ENCODE data around the gene JDP2. TPM values are rescaled to one million over a fixed set of nuclear protein-coding genes. Genes with fewer than 3 reads are reported as not detected.
A peak's percentile ranks its signal among the peaks of the same experiment; 100 is the strongest.
"Not testable (repeated sequence)": the region's sequence is repeated elsewhere in the genome, so short reads cannot be mapped to it uniquely, and the experiment has no call there.

Gene JDP2
- 13.6 TPM for polyA plus RNA-seq (2013, experiment 1 of 4)
- 15.3 TPM for polyA plus RNA-seq (2013, experiment 2 of 4)
- polyA plus RNA-seq (2013, experiment 3 of 4): 12.4 TPM
- 14.4 TPM for polyA plus RNA-seq (2013, experiment 4 of 4)

- H3K27ac ChIP-seq (ENCODE audit: insufficient read depth, low read depth, low read length, poor library complexity, severe bottlenecking): no peak within 1 kb of the TSS
- H3K9me3 ChIP-seq (ENCODE audit: control insufficient read depth, low read length): no peaks in the 10 kb centered on the region
- peak within 1 kb of the TSS; percentile 67 for H3K4me3 ChIP-seq (ENCODE audit: insufficient read depth, low read depth, low read length)
- peaks cover 39% of the 10 kb centered on the region for H3K27me3 ChIP-seq (ENCODE audit: control insufficient read depth, insufficient read depth, low read length, poor library complexity, severe bottlenecking)
- peaks cover 23% of the 10 kb centered on the region for H3K4me1 ChIP-seq (ENCODE audit: control insufficient read depth, insufficient read depth, low read length)
- no peaks in the 10 kb centered on the region for H3K36me3 ChIP-seq (ENCODE audit: control insufficient read depth, insufficient read depth, low read length)
- WGBS, 2 experiments: 1% methylated on average over 93 of the region's 93 CpGs
Observed at GRCh38 chr14:75427482-75428229, at the start of gene JDP2. Gene JDP2 (plus strand): TSS chr14:75428022. CDS start chr14:75437921, 9,899 bp downstream.

- Histone ChIP-seq H3K4me3 (ENCODE audit: insufficient read depth, low read depth, low read length) (no peak overlapping the region), H3K4me1 (ENCODE audit: control insufficient read depth, insufficient read depth, low read length) (peaks cover 21% of the 10 kb centered on the region)
Observed at GRCh38 chr14:75379246-75379929, 48.4 kb upstream of the JDP2 start.

GRCh38 chr14:75379930-75380270 lies 47.9 kb upstream of the JDP2 start:
- Histone ChIP-seq H3K4me1 (ENCODE audit: control insufficient read depth, insufficient read depth, low read length) (peaks cover 21% of the 10 kb centered on the region), H3K4me3 (ENCODE audit: insufficient read depth, low read depth, low read length) (no peak overlapping the region), H3K27ac (ENCODE audit: insufficient read depth, low read depth, low read length, poor library complexity, severe bottlenecking) (no peak overlapping the region), H3K9me3 (ENCODE audit: control insufficient read depth, low read length) (no peaks in the 10 kb centered on the region), H3K27me3 (ENCODE audit: control insufficient read depth, insufficient read depth, low read length, poor library complexity, severe bottlenecking) (no peaks in the 10 kb centered on the region), H3K36me3 (ENCODE audit: control insufficient read depth, insufficient read depth, low read length) (no peaks in the 10 kb centered on the region)
- WGBS, 2 experiments: 92 to 93% methylated on average over 1 of the region's 1 CpG

More at GRCh38 chr14:75379246-75379929, 48.4 kb upstream of the JDP2 start:
- Histone ChIP-seq H3K27ac (ENCODE audit: insufficient read depth, low read depth, low read length, poor library complexity, severe bottlenecking) (no peak overlapping the region), H3K36me3 (ENCODE audit: control insufficient read depth, insufficient read depth, low read length) (no peaks in the 10 kb centered on the region), H3K27me3 (ENCODE audit: control insufficient read depth, insufficient read depth, low read length, poor library complexity, severe bottlenecking) (no peaks in the 10 kb centered on the region), H3K9me3 (ENCODE audit: control insufficient read depth, low read length) (no peaks in the 10 kb centered on the region)
- WGBS, 2 experiments: 78 to 80% methylated on average over 4 of the region's 4 CpGs

DNA sequence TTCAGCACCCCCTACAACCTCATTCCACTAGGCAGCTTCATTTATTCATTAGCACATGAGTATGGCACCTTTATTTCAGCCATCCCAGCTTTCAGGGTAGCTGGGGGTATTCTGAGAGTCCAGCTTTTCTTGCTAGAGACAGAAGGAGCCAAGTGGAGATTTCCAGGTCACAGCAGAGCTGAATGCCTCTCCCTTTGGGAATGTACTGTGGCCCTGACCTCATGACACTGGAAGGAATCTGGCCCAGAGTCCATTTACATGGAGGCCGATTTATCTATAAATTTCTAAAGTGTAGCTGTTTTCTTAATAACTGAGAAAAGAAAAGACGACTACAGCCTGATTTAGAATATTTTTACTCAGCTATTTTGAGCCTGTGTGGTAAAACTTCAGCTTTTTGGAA lies 47.2 kb upstream of the JDP2 start:
- Histone ChIP-seq H3K36me3 (ENCODE audit: control insufficient read depth, insufficient read depth, low read length) (no peaks in the 10 kb centered on the region), H3K27ac (ENCODE audit: insufficient read depth, low read depth, low read length, poor library complexity, severe bottlenecking) (no peak overlapping the region), H3K27me3 (ENCODE audit: control insufficient read depth, insufficient read depth, low read length, poor library complexity, severe bottlenecking) (no peaks in the 10 kb centered on the region), H3K4me1 (ENCODE audit: control insufficient read depth, insufficient read depth, low read length) (peaks cover 21% of the 10 kb centered on the region), H3K9me3 (ENCODE audit: control insufficient read depth, low read length) (no peaks in the 10 kb centered on the region), H3K4me3 (ENCODE audit: insufficient read depth, low read depth, low read length) (no peak overlapping the region)
- 95 to 100% methylated on average over 2 of the region's 2 CpGs for WGBS, 2 experiments

DNA sequence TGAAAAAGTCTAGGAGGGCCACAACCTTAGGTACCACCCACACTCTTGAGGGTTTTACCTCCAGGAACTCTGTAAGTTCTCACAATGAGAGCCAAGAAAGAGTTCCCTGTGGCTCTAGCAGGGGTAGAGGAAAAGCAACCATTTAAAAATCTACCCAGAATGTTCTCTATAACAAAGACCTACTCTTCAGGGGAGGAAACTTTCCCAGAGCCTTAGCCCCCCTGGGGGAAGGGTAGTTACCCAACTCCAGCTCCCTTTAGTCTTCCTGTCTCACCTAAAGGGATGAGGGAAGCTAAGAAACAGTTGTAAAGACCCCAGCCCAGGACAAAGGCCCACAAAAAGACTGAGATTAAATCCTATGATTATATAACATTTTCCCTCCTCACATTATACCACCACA lies 46.2 kb upstream of the JDP2 start:
- Histone ChIP-seq H3K4me1 (ENCODE audit: control insufficient read depth, insufficient read depth, low read length) (peaks cover 21% of the 10 kb centered on the region), H3K4me3 (ENCODE audit: insufficient read depth, low read depth, low read length) (no peak overlapping the region), H3K36me3 (ENCODE audit: control insufficient read depth, insufficient read depth, low read length) (no peaks in the 10 kb centered on the region), H3K27ac (ENCODE audit: insufficient read depth, low read depth, low read length, poor library complexity, severe bottlenecking) (no peak overlapping the region), H3K9me3 (ENCODE audit: control insufficient read depth, low read length) (no peaks in the 10 kb centered on the region), H3K27me3 (ENCODE audit: control insufficient read depth, insufficient read depth, low read length, poor library complexity, severe bottlenecking) (no peaks in the 10 kb centered on the region)

DNA sequence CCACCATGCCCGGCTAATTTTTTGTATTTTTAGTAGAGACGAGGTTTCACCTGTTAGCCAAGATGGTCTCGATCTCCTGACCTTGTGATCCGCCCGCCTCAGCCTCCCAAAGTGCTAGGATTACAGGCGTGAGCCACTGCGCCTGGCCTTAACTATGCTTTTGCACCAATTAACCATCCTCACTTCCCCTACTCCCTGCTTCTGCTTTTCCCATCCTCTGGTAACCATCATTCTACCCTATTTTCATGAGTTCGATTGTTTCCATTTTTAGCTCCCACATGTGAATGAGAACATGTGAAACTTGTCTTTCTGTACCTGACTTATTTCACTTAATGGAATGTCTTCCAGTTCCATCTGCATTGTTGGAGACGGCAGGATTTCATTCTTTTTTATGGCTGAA lies 44.6 kb upstream of the JDP2 start:
- 93% methylated on average over 9 of the region's 9 CpGs for WGBS, 2 experiments
- H3K9me3 ChIP-seq (ENCODE audit: control insufficient read depth, low read length); H3K4me3 ChIP-seq (ENCODE audit: insufficient read depth, low read depth, low read length); H3K36me3 ChIP-seq (ENCODE audit: control insufficient read depth, insufficient read depth, low read length); H3K27ac ChIP-seq (ENCODE audit: insufficient read depth, low read depth, low read length, poor library complexity, severe bottlenecking); H3K27me3 ChIP-seq (ENCODE audit: control insufficient read depth, insufficient read depth, low read length, poor library complexity, severe bottlenecking): not testable (repeated sequence)
- H3K4me1 ChIP-seq (ENCODE audit: control insufficient read depth, insufficient read depth, low read length): peaks cover 21% of the 10 kb centered on the region

GRCh38 chr14:75383721-75384120 lies 44.1 kb upstream of the JDP2 start:
- no peak overlapping the region for H3K27ac ChIP-seq (ENCODE audit: insufficient read depth, low read depth, low read length, poor library complexity, severe bottlenecking)
- WGBS, 2 experiments: 70 to 82% methylated on average over 1 of the region's 1 CpG
- H3K27me3 ChIP-seq (ENCODE audit: control insufficient read depth, insufficient read depth, low read length, poor library complexity, severe bottlenecking): no peaks in the 10 kb centered on the region
- no peak overlapping the region for H3K4me3 ChIP-seq (ENCODE audit: insufficient read depth, low read depth, low read length)
- H3K36me3 ChIP-seq (ENCODE audit: control insufficient read depth, insufficient read depth, low read length): no peaks in the 10 kb centered on the region
- H3K4me1 ChIP-seq (ENCODE audit: control insufficient read depth, insufficient read depth, low read length): peaks cover 21% of the 10 kb centered on the region
- H3K9me3 ChIP-seq (ENCODE audit: control insufficient read depth, low read length): no peaks in the 10 kb centered on the region

DNA sequence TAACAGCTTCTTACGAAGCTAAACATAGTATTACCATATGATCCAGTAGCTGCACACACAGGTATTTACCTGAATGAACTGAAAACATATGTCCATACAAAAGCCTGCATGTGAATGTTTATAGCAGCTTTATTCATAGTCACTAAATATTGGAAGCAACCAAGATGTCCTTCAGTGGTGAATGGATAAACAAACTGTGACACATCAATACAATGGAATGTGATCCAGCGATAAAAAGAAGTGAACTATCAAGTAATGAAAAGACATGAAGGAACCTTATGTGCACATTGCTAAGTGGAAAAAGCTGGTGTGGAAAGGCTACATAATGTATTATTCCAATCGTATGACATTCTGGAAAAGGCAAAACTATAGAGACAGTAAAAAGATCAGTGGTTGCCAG lies 38.1 kb upstream of the JDP2 start:
- Histone ChIP-seq H3K4me3 (ENCODE audit: insufficient read depth, low read depth, low read length) (no peak overlapping the region), H3K36me3 (ENCODE audit: control insufficient read depth, insufficient read depth, low read length) (no peaks in the 10 kb centered on the region), H3K27ac (ENCODE audit: insufficient read depth, low read depth, low read length, poor library complexity, severe bottlenecking) (no peak overlapping the region), H3K9me3 (ENCODE audit: control insufficient read depth, low read length) (no peaks in the 10 kb centered on the region), H3K4me1 (ENCODE audit: control insufficient read depth, insufficient read depth, low read length) (no peaks in the 10 kb centered on the region), H3K27me3 (ENCODE audit: control insufficient read depth, insufficient read depth, low read length, poor library complexity, severe bottlenecking) (no peaks in the 10 kb centered on the region)
- WGBS, 2 experiments: 97% methylated on average over 3 of the region's 3 CpGs

DNA sequence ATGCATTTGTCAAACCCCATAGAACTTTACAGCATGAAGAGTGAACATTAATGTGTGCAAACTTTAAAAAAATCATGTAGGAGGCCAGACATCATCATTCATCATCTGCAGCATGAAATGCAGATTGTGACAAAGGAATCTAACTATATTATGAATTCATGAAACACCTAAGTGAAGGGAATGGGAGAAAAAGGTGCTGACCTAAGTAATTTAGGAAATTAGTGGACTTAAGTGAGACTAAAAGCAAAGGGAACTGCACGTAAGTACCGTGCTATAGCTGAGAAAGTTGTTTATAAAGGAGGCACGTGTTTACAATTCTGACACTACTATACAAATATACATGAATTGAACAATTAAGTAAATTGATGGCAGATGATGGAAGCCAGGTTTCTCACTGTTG lies 37.6 kb upstream of the JDP2 start:
- Histone ChIP-seq H3K9me3 (ENCODE audit: control insufficient read depth, low read length) (no peaks in the 10 kb centered on the region), H3K27ac (ENCODE audit: insufficient read depth, low read depth, low read length, poor library complexity, severe bottlenecking) (no peak overlapping the region), H3K27me3 (ENCODE audit: control insufficient read depth, insufficient read depth, low read length, poor library complexity, severe bottlenecking) (no peaks in the 10 kb centered on the region), H3K4me1 (ENCODE audit: control insufficient read depth, insufficient read depth, low read length) (no peaks in the 10 kb centered on the region), H3K4me3 (ENCODE audit: insufficient read depth, low read depth, low read length) (no peak overlapping the region), H3K36me3 (ENCODE audit: control insufficient read depth, insufficient read depth, low read length) (no peaks in the 10 kb centered on the region)
- WGBS, 2 experiments: 85% methylated on average over 3 of the region's 3 CpGs; no CpG with 5 or more reads in 1 of the 2 experiments

DNA sequence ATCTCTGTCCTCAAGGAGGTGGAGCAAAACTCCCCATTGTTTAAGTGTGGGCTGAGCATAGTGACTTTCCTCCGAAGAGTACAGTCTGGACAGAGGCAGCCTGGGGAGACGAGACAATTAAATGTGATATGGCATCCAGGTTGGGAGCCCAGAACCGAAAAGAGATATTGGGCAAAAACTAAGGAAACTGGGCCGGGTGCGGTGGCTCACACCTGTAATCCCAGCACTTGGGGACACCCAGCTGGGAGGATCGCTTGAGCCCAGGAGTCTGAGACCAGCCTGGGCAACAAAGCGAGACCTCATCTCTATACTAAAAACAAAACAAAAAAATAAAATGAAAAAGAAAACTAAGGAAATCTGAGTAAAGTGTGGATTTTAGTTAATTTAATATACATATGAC lies 35.9 kb upstream of the JDP2 start:
- Histone ChIP-seq H3K36me3 (ENCODE audit: control insufficient read depth, insufficient read depth, low read length) (no peaks in the 10 kb centered on the region), H3K4me3 (ENCODE audit: insufficient read depth, low read depth, low read length) (no peak overlapping the region), H3K27me3 (ENCODE audit: control insufficient read depth, insufficient read depth, low read length, poor library complexity, severe bottlenecking) (no peaks in the 10 kb centered on the region), H3K27ac (ENCODE audit: insufficient read depth, low read depth, low read length, poor library complexity, severe bottlenecking) (no peak overlapping the region), H3K4me1 (ENCODE audit: control insufficient read depth, insufficient read depth, low read length) (no peaks in the 10 kb centered on the region), H3K9me3 (ENCODE audit: control insufficient read depth, low read length) (no peaks in the 10 kb centered on the region)
- 81 to 87% methylated on average over 6 of the region's 7 CpGs for WGBS, 2 experiments
